CD4-positive, alpha-beta T cell (primary cell): ENCODE data around the gene RAB15. TPM values are rescaled to one million over a fixed set of nuclear protein-coding genes. Genes with fewer than 3 reads are reported as not detected.

Experiments
- ATAC-seq: fragments of 200-7000 bp; cut with Tn5 transposase; one replicate; pipeline ENCODE4 v1.10.0; 2022; ENCODE audit warnings: mild to moderate bottlenecking; ENCODE audit not compliant: poor library complexity
- CTCF ChIA-PET: fragments of 350-600 bp; sonication (Branson Sonifier 250); formaldehyde crosslinking; loops from one replicate; lab custom pipeline; 2021; ENCODE audit warnings: antibody characterized with exemption, inconsistent platforms; lab: Charles Lee
- POLR2A ChIA-PET: fragments of 350-600 bp; sonication (Branson Sonifier 250); formaldehyde crosslinking; loops from one replicate; lab custom pipeline; 2021; ENCODE audit warnings: antibody characterized with exemption, inconsistent platforms; lab: Charles Lee
- DNase-seq, 14 experiments: peaks; one replicate each; pipeline ENCODE4 v3.0.0-alpha.2; 2013 to 2020; ENCODE audit warnings: mixed read lengths in 2 of 14
- H3K27ac ChIP-seq, 2 donors: one replicate each; pipeline versions ENCODE4 v1.5.1 to v1.7.0; 2013; ENCODE audit warnings: low read length in 2 of 2, low read depth in 1 of 2, mild to moderate bottlenecking in 1 of 2
- H3K27me3 ChIP-seq, 2 experiments: 1 replicate in 1 of 2; 2 replicates in 1 of 2; pipeline versions ENCODE4 v1.6.1 to v1.7.0; 2013; ENCODE audit warnings: low read length in 2 of 2, control low read depth in 1 of 2, mild to moderate bottlenecking in 1 of 2, moderate library complexity in 1 of 2; ENCODE audit not compliant: insufficient read depth in 2 of 2, control insufficient read depth in 1 of 2
- H3K36me3 ChIP-seq: one replicate; pipeline ENCODE4 v1.6.1; 2013; ENCODE audit warnings: low read length, control low read depth; ENCODE audit not compliant: insufficient read depth
- H3K4me1 ChIP-seq: one replicate; pipeline ENCODE4 v1.6.1; 2013; ENCODE audit warnings: low read length, control low read depth; ENCODE audit not compliant: insufficient read depth
- H3K4me3 ChIP-seq: one replicate; pipeline ENCODE4 v1.5.1; 2013; ENCODE audit warnings: mild to moderate bottlenecking, low read length, moderate library complexity
- H3K9me3 ChIP-seq, 2 experiments: 1 replicate in 1 of 2; 2 replicates in 1 of 2; pipeline versions ENCODE4 v1.6.1 to v1.7.0; 2013; ENCODE audit warnings: low read length in 2 of 2, mild to moderate bottlenecking in 2 of 2, control low read depth in 1 of 2, moderate library complexity in 1 of 2; ENCODE audit not compliant: control insufficient read depth in 1 of 2, insufficient read depth in 1 of 2
- H3K27ac Mint-ChIP-seq: one replicate; pipeline ENCODE4 v1.8.0; 2020; ENCODE audit warnings: mixed read lengths
- H3K27me3 Mint-ChIP-seq: one replicate; pipeline ENCODE4 v1.8.0; 2021; ENCODE audit warnings: mixed read lengths
- H3K36me3 Mint-ChIP-seq: one replicate; pipeline ENCODE4 v1.8.0; 2021; ENCODE audit warnings: low read depth, mixed read lengths
- H3K4me1 Mint-ChIP-seq: one replicate; pipeline ENCODE4 v1.8.0; 2021; ENCODE audit warnings: low read depth, mixed read lengths
- H3K4me3 Mint-ChIP-seq: one replicate; pipeline ENCODE4 v1.8.0; 2020; ENCODE audit warnings: mild to moderate bottlenecking, mixed read lengths
- H3K9me3 Mint-ChIP-seq: one replicate; pipeline ENCODE4 v1.8.0; 2020; ENCODE audit warnings: mixed read lengths
- CTCF ChIP-seq: fragments of 200-600 bp; IDR thresholded peaks from one replicate; pipeline ENCODE4 v1.8.0; 2022; ENCODE audit warnings: antibody characterized with exemption, mild to moderate bottlenecking
- intact Hi-C, 2 experiments: fragments of 100-400 bp; cut with DNase I in 1 of 2; cut with micrococcal nuclease in 1 of 2; formaldehyde crosslinking; loops; one replicate each; pipeline versions ENCODE4 v1.15.1 to v1.9.0; 2023 to 2025; cut with DNase I, micrococcal nuclease
- total RNA-seq, 174 experiments: library from RNA in 2 of 174; stranded (reverse) in 2 of 174; gene quantifications; one replicate each; pipeline ENCODE4 v1.2.3 and lab custom pipeline; 2021 to 2026

Gene RAB15
- total RNA-seq, 2 experiments from 2014 or later: 2.6 to 3.8 TPM

- H3K27me3 ChIP-seq: no peaks in the 10 kb centered on the region
- H3K36me3 Mint-ChIP-seq: no peaks in the 10 kb centered on the region
- H3K9me3 ChIP-seq: no peaks in the 10 kb centered on the region
- ATAC-seq (no peak), DNase-seq (no peak)
- POLR2A ChIA-PET: interaction anchor here (1.0 to 1.3 kb wide), 3 partner anchors 9 to 107 kb away, joined by 3 read pairs; partner anchors contain the start of genes FNTB and MAX
- H3K4me1 Mint-ChIP-seq: peaks cover 27% of the 10 kb centered on the region
- H3K36me3 ChIP-seq: no peaks in the 10 kb centered on the region
- no peak overlapping the region for H3K27ac ChIP-seq
- intact Hi-C loops: loop anchor here in 1 of 2 experiments (10.0 kb wide), 1 partner anchor 950 kb away; no protein-coding TSS in a partner anchor
- no peak overlapping the region for H3K4me3 Mint-ChIP-seq
- TF ChIP-seq CTCF: no peak
- H3K4me1 ChIP-seq: peaks cover 19% of the 10 kb centered on the region
- H3K9me3 Mint-ChIP-seq: no peaks in the 10 kb centered on the region
- no peak overlapping the region for H3K4me3 ChIP-seq
- CTCF ChIA-PET: interaction anchor here (0.8 to 1.9 kb wide), 3 partner anchors 9 to 25 kb away, joined by 3 to 9 read pairs (median 4); partner anchors contain the start of gene FNTB
- H3K27me3 Mint-ChIP-seq: no peaks in the 10 kb centered on the region
- no peak overlapping the region for H3K27ac Mint-ChIP-seq
These were observed 23.2 kb upstream of the RAB15 start for GRCh38 chr14:64995291-64995690.

GRCh38 chr14:64994540-64994939, 22.4 kb upstream of the RAB15 start:
- Histone ChIP-seq H3K36me3 (no peaks in the 10 kb centered on the region), H3K27me3 (no peaks in the 10 kb centered on the region), H3K27ac (no peak overlapping the region), H3K4me3 (no peak overlapping the region), H3K9me3 (no peaks in the 10 kb centered on the region), H3K4me1 (peaks cover 27% of the 10 kb centered on the region)
- Mint-ChIP-seq H3K4me3 (no peak overlapping the region), H3K4me1 (peaks cover 34% of the 10 kb centered on the region), H3K27me3 (no peaks in the 10 kb centered on the region), H3K9me3 (no peaks in the 10 kb centered on the region), H3K36me3 (no peaks in the 10 kb centered on the region), H3K27ac (no peak overlapping the region)
- ChIA-PET CTCF (interaction anchor here (0.8 to 1.9 kb wide), 3 partner anchors 8 to 25 kb away, joined by 3 to 9 read pairs (median 4); partner anchors contain the start of gene FNTB), POLR2A (interaction anchor here (1.0 to 1.3 kb wide), 3 partner anchors 8 to 108 kb away, joined by 3 read pairs; partner anchors contain the start of genes FNTB and MAX)
- intact Hi-C loops: loop anchor here in 1 of 2 experiments (10.0 kb wide), 1 partner anchor 950 kb away; no protein-coding TSS in a partner anchor
- no peak for ATAC-seq
- TF ChIP-seq CTCF: no peak
- no peak for DNase-seq

- Mint-ChIP-seq H3K4me1 (peaks cover 41% of the 10 kb centered on the region), H3K27me3 (no peaks in the 10 kb centered on the region), H3K4me3 (no peak overlapping the region), H3K27ac (no peak overlapping the region), H3K9me3 (no peaks in the 10 kb centered on the region), H3K36me3 (no peaks in the 10 kb centered on the region)
- DNase-seq: no peak
- Histone ChIP-seq H3K4me3 (no peak overlapping the region), H3K4me1 (peaks cover 36% of the 10 kb centered on the region), H3K36me3 (no peaks in the 10 kb centered on the region), H3K27me3 (no peaks in the 10 kb centered on the region), H3K27ac (no peak overlapping the region), H3K9me3 (no peaks in the 10 kb centered on the region)
- CTCF ChIA-PET: no interaction called here
- no peak for ATAC-seq
- intact Hi-C loops: loop anchor here in 1 of 2 experiments (10.0 kb wide), 1 partner anchor 951 kb away; no protein-coding TSS in a partner anchor
- no peak for TF ChIP-seq CTCF
- POLR2A ChIA-PET: interaction anchor here (0.6 kb wide), 1 partner anchor 75 kb away, joined by 3 read pairs; no protein-coding TSS in a partner anchor
These were observed 21.3 kb upstream of the RAB15 start for GRCh38 chr14:64993266-64993930.
